GM23338 (cell line): Measurements from ENCODE around the gene ILDR2. TPM values are rescaled to one million over a fixed set of nuclear protein-coding genes. Genes with fewer than 3 reads are reported as not detected.

Experiments used
- ATAC-seq: fragments of 200-7000 bp; cut with Tn5 transposase; 3 replicates; pipeline ENCODE4 v1.9.1; 2020
- DNase-seq: peaks from one replicate; pipeline ENCODE4 v3.0.0-alpha.2; 2015; ENCODE audit warnings: low spot score
- H2AFZ ChIP-seq: fragments of 200-600 bp; sonication (generic); 2 replicates; pipeline ENCODE4 v1.8.0; 2016; ENCODE audit warnings: antibody characterized with exemption, mild to moderate bottlenecking, moderate library complexity
- H3F3A ChIP-seq: fragments of 200-600 bp; sonication (generic); replicated peaks from 2 replicates; pipeline ENCODE4 v1.8.0; 2017; ENCODE audit warnings: antibody characterized with exemption, mixed run types, low read depth
- H3K27ac ChIP-seq: fragments of 200-600 bp; sonication (generic); 2 replicates; pipeline ENCODE4 v1.6.1; 2016; ENCODE audit warnings: low read depth
- H3K27me3 ChIP-seq: fragments of 200-600 bp; sonication (generic); 2 replicates; pipeline ENCODE4 v1.8.0; 2016; ENCODE audit warnings: mild to moderate bottlenecking, mixed run types, moderate library complexity; ENCODE audit not compliant: insufficient read depth
- H3K36me3 ChIP-seq: fragments of 200-600 bp; sonication (generic); 2 replicates; pipeline ENCODE4 v1.8.0; 2016; ENCODE audit warnings: mild to moderate bottlenecking; ENCODE audit not compliant: insufficient read depth
- H3K4me1 ChIP-seq: fragments of 200-600 bp; sonication (generic); 2 replicates; pipeline ENCODE4 v1.8.0; 2016; ENCODE audit warnings: mild to moderate bottlenecking, moderate library complexity; ENCODE audit not compliant: insufficient read depth
- H3K4me2 ChIP-seq: fragments of 200-600 bp; sonication (generic); 2 replicates; pipeline ENCODE4 v1.7.1; 2017; ENCODE audit warnings: mixed run types
- H3K4me3 ChIP-seq: fragments of 200-600 bp; sonication (generic); 2 replicates; pipeline ENCODE4 v1.6.1; 2016; ENCODE audit warnings: mixed run types
- H3K79me2 ChIP-seq: fragments of 200-600 bp; sonication (generic); replicated peaks from 2 replicates; pipeline ENCODE4 v1.8.0; 2017; ENCODE audit warnings: mild to moderate bottlenecking; ENCODE audit not compliant: insufficient read depth
- H3K9me2 ChIP-seq: fragments of 200-600 bp; sonication (generic); 2 replicates; pipeline ENCODE4 v1.8.0; 2017; ENCODE audit not compliant: insufficient read depth
- H4K20me1 ChIP-seq: fragments of 200-600 bp; sonication (generic); replicated peaks from 2 replicates; pipeline ENCODE4 v1.8.0; 2017; ENCODE audit warnings: mild to moderate bottlenecking; ENCODE audit not compliant: insufficient read depth
- H3K27ac Mint-ChIP-seq: 2 replicates; pipeline ENCODE4 v1.8.0; 2020; ENCODE audit warnings: inconsistent platforms, mild to moderate bottlenecking, moderate library complexity, mixed read lengths
- H3K27me3 Mint-ChIP-seq: 3 replicates; pipeline ENCODE4 v1.8.0; 2022; ENCODE audit warnings: low read depth, mild to moderate bottlenecking, moderate library complexity, mixed read lengths, inconsistent platforms; ENCODE audit not compliant: insufficient read depth, poor library complexity
- H3K36me3 Mint-ChIP-seq: 3 replicates; pipeline ENCODE4 v1.8.0; 2021; ENCODE audit warnings: low read depth, mild to moderate bottlenecking, inconsistent platforms, moderate library complexity, mixed read lengths
- H3K4me1 Mint-ChIP-seq: 3 replicates; pipeline ENCODE4 v1.8.0; 2020; ENCODE audit warnings: mild to moderate bottlenecking, inconsistent platforms, mixed read lengths
- H3K4me3 Mint-ChIP-seq: 3 replicates; pipeline ENCODE4 v1.8.0; 2021; ENCODE audit warnings: moderate library complexity, mild to moderate bottlenecking, inconsistent platforms, mixed read lengths
- H3K9me3 Mint-ChIP-seq: 3 replicates; pipeline ENCODE4 v1.8.0; 2020; ENCODE audit warnings: moderate library complexity, mild to moderate bottlenecking, inconsistent platforms, mixed read lengths
- CREB1 ChIP-seq: fragments of 250-450 bp; sonication (Bioruptor Pico); IDR thresholded peaks from 2 replicates; pipeline ENCODE4 v1.5.0; 2020; ENCODE audit warnings: low read depth, mild to moderate bottlenecking, moderate library complexity
- CTCF ChIP-seq, 2 experiments: fragments of 200-600 bp in 1 of 2; sonication (generic) in 1 of 2; conservative IDR thresholded peaks; 2 replicates each; pipeline versions ENCODE4 v1.5.1 to v1.6.1; 2016 to 2017; ENCODE audit warnings: antibody characterized with exemption in 2 of 2, low read depth in 2 of 2, mild to moderate bottlenecking in 2 of 2, moderate library complexity in 1 of 2
- EZH2 ChIP-seq: fragments of 200-600 bp; sonication (generic); IDR thresholded peaks from one replicate; pipeline ENCODE4 v1.8.0; 2017; ENCODE audit warnings: antibody characterized with exemption, mild to moderate bottlenecking, low read depth; ENCODE audit not compliant: unreplicated experiment
- EZH2phosphoT487 ChIP-seq: fragments of 200-600 bp; sonication (generic); IDR thresholded peaks from one replicate; pipeline ENCODE4 v1.8.1; 2018; ENCODE audit warnings: antibody characterized with exemption; ENCODE audit not compliant: unreplicated experiment
- JUNB ChIP-seq: IDR thresholded peaks from one replicate; pipeline ENCODE4 v1.6.1; 2016; ENCODE audit warnings: antibody characterized with exemption; ENCODE audit not compliant: unreplicated experiment
- NANOG ChIP-seq: IDR thresholded peaks from 2 replicates; pipeline ENCODE4 v1.6.1; 2016; ENCODE audit warnings: antibody characterized with exemption, borderline replicate concordance
- POLR2AphosphoS5 ChIP-seq: IDR thresholded peaks from 2 replicates; pipeline ENCODE4 v1.6.1; 2016; ENCODE audit warnings: antibody characterized with exemption, low read depth
- REST ChIP-seq: IDR thresholded peaks from one replicate; pipeline ENCODE4 v1.6.1; 2018; ENCODE audit warnings: antibody characterized with exemption; ENCODE audit not compliant: unreplicated experiment
- STAT1 ChIP-seq: IDR thresholded peaks from one replicate; pipeline ENCODE4 v1.6.1; 2016; ENCODE audit warnings: antibody characterized with exemption; ENCODE audit not compliant: unreplicated experiment
- ZNF114 ChIP-seq: fragments of 250-450 bp; sonication (Bioruptor Pico); IDR thresholded peaks from 2 replicates; pipeline ENCODE4 v1.5.0; 2020; ENCODE audit warnings: mild to moderate bottlenecking, moderate library complexity
- ZNF331 ChIP-seq: fragments of 250-450 bp; sonication (Bioruptor Pico); IDR thresholded peaks from 2 replicates; pipeline ENCODE4 v1.5.0; 2020; ENCODE audit warnings: low read depth, mild to moderate bottlenecking, moderate library complexity
- polyA plus RNA-seq: library from polyadenylated mRNA; unstranded; fragments of >200 nt; fragmentation: Nextera tagmentation; extraction: Ambion mirVana; gene quantifications from 2 replicates; pipeline ENCODE4 v1.2.1, GENCODE V29; 2016
- total RNA-seq: library from RNA; depleted of rRNA; stranded (reverse); fragments of >200 nt; shearing (Covaris generic); gene quantifications from 2 replicates; pipeline ENCODE4 v1.2.3, GENCODE V29; 2014
- TF ChIP-seq, protein P1 (sequence below): fragments of 250-450 bp; sonication (Bioruptor Pico); IDR thresholded peaks from 2 replicates; pipeline ENCODE4 v1.5.0; 2020; ENCODE audit warnings: mild to moderate bottlenecking, moderate library complexity
- TF ChIP-seq, protein P2 (sequence below): IDR thresholded peaks from 2 replicates; pipeline ENCODE4 v1.6.1; 2016; ENCODE audit warnings: antibody characterized with exemption

ILDR2 gene
- total and polyA plus RNA-seq, 2 experiments from 2014 or later: 0.27 to 2.4 TPM

GRCh38 chr1:166972193-166972592 is 3.1 kb downstream of the ILDR2 start:
- H3K4me1 ChIP-seq: peaks cover 27% of the 10 kb centered on the region
- H3K79me2 ChIP-seq: no peaks in the 10 kb centered on the region
- no peak for TF ChIP-seq EZH2
- TF ChIP-seq, protein P1, sequence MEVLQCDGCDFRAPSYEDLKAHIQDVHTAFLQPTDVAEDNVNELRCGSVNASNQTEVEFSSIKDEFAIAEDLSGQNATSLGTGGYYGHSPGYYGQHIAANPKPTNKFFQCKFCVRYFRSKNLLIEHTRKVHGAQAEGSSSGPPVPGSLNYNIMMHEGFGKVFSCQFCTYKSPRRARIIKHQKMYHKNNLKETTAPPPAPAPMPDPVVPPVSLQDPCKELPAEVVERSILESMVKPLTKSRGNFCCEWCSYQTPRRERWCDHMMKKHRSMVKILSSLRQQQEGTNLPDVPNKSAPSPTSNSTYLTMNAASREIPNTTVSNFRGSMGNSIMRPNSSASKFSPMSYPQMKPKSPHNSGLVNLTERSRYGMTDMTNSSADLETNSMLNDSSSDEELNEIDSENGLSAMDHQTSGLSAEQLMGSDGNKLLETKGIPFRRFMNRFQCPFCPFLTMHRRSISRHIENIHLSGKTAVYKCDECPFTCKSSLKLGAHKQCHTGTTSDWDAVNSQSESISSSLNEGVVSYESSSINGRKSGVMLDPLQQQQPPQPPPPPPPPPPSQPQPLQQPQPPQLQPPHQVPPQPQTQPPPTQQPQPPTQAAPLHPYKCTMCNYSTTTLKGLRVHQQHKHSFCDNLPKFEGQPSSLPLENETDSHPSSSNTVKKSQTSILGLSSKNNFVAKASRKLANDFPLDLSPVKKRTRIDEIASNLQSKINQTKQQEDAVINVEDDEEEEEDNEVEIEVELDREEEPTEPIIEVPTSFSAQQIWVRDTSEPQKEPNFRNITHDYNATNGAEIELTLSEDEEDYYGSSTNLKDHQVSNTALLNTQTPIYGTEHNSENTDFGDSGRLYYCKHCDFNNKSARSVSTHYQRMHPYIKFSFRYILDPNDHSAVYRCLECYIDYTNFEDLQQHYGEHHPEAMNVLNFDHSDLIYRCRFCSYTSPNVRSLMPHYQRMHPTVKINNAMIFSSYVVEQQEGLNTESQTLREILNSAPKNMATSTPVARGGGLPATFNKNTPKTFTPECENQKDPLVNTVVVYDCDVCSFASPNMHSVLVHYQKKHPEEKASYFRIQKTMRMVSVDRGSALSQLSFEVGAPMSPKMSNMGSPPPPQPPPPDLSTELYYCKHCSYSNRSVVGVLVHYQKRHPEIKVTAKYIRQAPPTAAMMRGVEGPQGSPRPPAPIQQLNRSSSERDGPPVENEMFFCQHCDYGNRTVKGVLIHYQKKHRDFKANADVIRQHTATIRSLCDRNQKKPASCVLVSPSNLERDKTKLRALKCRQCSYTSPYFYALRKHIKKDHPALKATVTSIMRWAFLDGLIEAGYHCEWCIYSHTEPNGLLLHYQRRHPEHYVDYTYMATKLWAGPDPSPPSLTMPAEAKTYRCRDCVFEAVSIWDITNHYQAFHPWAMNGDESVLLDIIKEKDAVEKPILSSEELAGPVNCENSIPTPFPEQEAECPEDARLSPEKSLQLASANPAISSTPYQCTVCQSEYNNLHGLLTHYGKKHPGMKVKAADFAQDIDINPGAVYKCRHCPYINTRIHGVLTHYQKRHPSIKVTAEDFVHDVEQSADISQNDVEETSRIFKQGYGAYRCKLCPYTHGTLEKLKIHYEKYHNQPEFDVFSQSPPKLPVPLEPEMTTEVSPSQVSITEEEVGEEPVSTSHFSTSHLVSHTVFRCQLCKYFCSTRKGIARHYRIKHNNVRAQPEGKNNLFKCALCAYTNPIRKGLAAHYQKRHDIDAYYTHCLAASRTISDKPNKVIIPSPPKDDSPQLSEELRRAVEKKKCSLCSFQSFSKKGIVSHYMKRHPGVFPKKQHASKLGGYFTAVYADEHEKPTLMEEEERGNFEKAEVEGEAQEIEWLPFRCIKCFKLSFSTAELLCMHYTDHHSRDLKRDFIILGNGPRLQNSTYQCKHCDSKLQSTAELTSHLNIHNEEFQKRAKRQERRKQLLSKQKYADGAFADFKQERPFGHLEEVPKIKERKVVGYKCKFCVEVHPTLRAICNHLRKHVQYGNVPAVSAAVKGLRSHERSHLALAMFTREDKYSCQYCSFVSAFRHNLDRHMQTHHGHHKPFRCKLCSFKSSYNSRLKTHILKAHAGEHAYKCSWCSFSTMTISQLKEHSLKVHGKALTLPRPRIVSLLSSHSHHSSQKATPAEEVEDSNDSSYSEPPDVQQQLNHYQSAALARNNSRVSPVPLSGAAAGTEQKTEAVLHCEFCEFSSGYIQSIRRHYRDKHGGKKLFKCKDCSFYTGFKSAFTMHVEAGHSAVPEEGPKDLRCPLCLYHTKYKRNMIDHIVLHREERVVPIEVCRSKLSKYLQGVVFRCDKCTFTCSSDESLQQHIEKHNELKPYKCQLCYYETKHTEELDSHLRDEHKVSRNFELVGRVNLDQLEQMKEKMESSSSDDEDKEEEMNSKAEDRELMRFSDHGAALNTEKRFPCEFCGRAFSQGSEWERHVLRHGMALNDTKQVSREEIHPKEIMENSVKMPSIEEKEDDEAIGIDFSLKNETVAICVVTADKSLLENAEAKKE (CRISPR knock-in tag): no peak
- TF ChIP-seq CREB1 (CRISPR knock-in tag): no peak
- TF ChIP-seq POLR2AphosphoS5: no peak
- no peak for TF ChIP-seq JUNB
- no peak for TF ChIP-seq REST
- TF ChIP-seq CTCF (conservative IDR thresholded peaks at IDR 0.05; ENCODE audit: low read depth in 2 of 2): no peak
- TF ChIP-seq NANOG: no peak
- no peak for TF ChIP-seq EZH2phosphoT487
- TF ChIP-seq, protein P2, sequence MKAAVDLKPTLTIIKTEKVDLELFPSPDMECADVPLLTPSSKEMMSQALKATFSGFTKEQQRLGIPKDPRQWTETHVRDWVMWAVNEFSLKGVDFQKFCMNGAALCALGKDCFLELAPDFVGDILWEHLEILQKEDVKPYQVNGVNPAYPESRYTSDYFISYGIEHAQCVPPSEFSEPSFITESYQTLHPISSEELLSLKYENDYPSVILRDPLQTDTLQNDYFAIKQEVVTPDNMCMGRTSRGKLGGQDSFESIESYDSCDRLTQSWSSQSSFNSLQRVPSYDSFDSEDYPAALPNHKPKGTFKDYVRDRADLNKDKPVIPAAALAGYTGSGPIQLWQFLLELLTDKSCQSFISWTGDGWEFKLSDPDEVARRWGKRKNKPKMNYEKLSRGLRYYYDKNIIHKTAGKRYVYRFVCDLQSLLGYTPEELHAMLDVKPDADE: no peak
- no peak for TF ChIP-seq STAT1
- no peak for TF ChIP-seq ZNF331 (CRISPR knock-in tag)
- TF ChIP-seq ZNF114 (CRISPR knock-in tag): no peak
- 0 out of 2 replicates have a peak overlapping the region, but pooled peaks have one; percentile 15 for H3K4me2 ChIP-seq
- H3K9me2 ChIP-seq: no peaks in the 10 kb centered on the region
- Mint-ChIP-seq H3K4me1 (peaks cover 25% of the 10 kb centered on the region), H3K27me3 (peaks cover 49% of the 10 kb centered on the region), H3K36me3 (no peaks in the 10 kb centered on the region; the same call in 2 of the 3 replicates), H3K9me3 (no peaks in the 10 kb centered on the region), H3K4me3 (no peak overlapping the region; the same call in 2 of the 3 replicates), H3K27ac (no peak overlapping the region)
- no peaks in the 10 kb centered on the region for H4K20me1 ChIP-seq
- ATAC-seq (no peak), DNase-seq (no peak)
- no peak overlapping the region for H3K27ac ChIP-seq
- no peak overlapping the region for H3K4me3 ChIP-seq
- H3K36me3 ChIP-seq: no peaks in the 10 kb centered on the region
- no peaks in the 10 kb centered on the region; the same call in 1 of the 2 replicates for H3F3A ChIP-seq
- no peak overlapping the region for H2AFZ ChIP-seq
- H3K27me3 ChIP-seq: peaks cover 54% of the 10 kb centered on the region
